Vagina (tissue), 2 donors: ENCODE measurements around the gene TAF6.

Source experiments
- CTCF ChIP-seq, 3 experiments: fragments of 450-650 bp in 2 of 3; fragments of 200-600 bp in 1 of 3; sonication (generic) in 1 of 3; IDR thresholded peaks; one replicate each; pipeline ENCODE4 v1.5.1; 2017 to 2019; ENCODE audit warnings: antibody characterized with exemption in 3 of 3, mild to moderate bottlenecking in 2 of 3, moderate library complexity in 2 of 3
- POLR2A ChIP-seq, 2 donors: fragments of 450-650 bp; IDR thresholded peaks; one replicate each; pipeline ENCODE4 v1.6.1; 2017; ENCODE audit warnings: antibody characterized with exemption in 2 of 2, mild to moderate bottlenecking in 2 of 2, moderate library complexity in 2 of 2
- POLR2AphosphoS5 ChIP-seq, 2 donors: sonication (generic); formaldehyde crosslinking; IDR thresholded peaks; one replicate each; pipeline ENCODE4 v1.9.0; 2017; ENCODE audit warnings: antibody characterized with exemption in 2 of 2, mild to moderate bottlenecking in 2 of 2, low read depth in 1 of 2; ENCODE audit not compliant: insufficient read depth in 1 of 2

DNA sequence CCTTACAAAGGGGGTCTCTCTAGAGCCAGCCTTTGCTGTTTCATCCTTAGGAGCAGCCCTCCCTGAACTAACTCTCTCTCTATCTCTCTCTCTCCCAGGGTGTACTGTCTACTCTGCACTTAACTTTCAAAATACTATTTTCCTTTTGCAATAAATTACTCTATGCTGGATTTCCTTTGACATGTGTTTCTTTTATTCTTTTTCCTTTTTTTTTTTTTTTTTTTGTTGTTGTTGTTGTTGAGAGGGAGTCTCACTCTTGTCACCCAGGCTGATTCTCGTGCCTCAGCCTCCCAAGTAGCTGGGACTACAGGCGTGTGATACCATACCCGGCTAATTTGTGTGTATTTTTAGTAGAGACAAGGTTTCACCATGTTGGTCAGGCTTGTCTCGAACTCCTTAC, 36.2 kb downstream of the TAF6 start:
- TF ChIP-seq CTCF (IDR thresholded peaks at IDR 0.05) (no peak), POLR2A (IDR thresholded peaks at IDR 0.05) (no peak), POLR2AphosphoS5 (IDR thresholded peaks at IDR 0.05; ENCODE audit: insufficient read depth in 1 of 2, low read depth in 1 of 2) (no peak)
